ENCODE data around the gene COL20A1.

- TF ChIP-seq CTCF (IDR thresholded peaks at IDR 0.05): no peak
- TF ChIP-seq POLR2A (IDR thresholded peaks at IDR 0.05): no peak
Observed at GRCh38 chr20:63274381-63275228, 18.4 kb upstream of the COL20A1 start.

All from uterus (tissue), 2 donors.